Activated CD8-positive, alpha-beta memory T cell treated with anti-CD3 and anti-CD28 coated beads for 4 hours (primary cell): ENCODE results near the gene TMEM217.
"Not testable (repeated sequence)": the region's sequence is repeated elsewhere in the genome, so short reads cannot be mapped to it uniquely, and the experiment has no call there.

Experiments used
- DNase-seq, 2 donors: peaks; one replicate each; pipeline ENCODE4 v3.0.0-alpha.2; 2020; ENCODE audit warnings: low read depth in 2 of 2

The TMEM217 gene

GRCh38 chr6:37257634-37258404 is at the start of gene TMEM217, which contains the start of gene TBC1D22B:
TSS of gene TMEM217 (minus strand) at chr6:37258144. CDS start at chr6:37219030, 39,114 bp downstream.
TSS of gene TBC1D22B (plus strand) at chr6:37257772. CDS start at chr6:37257918, 146 bp downstream.
- peak; percentile 89 to 92 for DNase-seq

DNA sequence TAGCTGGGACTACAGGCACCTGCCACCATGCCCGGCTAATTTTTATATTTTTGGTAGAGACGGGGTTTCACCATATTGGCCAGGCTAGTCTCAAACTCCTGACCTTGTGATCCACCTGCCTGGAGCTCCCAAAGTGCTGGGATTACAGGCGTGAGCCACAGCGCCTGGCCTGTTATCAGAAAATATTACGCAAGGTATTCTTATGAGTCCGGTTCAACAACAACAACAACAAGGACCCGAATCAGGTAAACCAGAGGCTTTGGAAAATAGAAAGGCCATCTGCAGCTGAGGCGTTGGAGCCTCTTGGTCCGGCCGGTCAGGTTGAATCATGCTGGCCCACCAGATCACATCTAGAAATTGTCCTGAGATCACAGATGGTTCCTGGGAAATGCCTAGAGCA is 49.5 kb upstream of the TMEM217 start:
- not testable (repeated sequence) for DNase-seq

GRCh38 chr6:37306624-37307222 is 48.8 kb upstream of the TMEM217 start:
- DNase-seq: no peak

GRCh38 chr6:37305841-37306425 is 48.0 kb upstream of the TMEM217 start:
- no peak for DNase-seq

DNA sequence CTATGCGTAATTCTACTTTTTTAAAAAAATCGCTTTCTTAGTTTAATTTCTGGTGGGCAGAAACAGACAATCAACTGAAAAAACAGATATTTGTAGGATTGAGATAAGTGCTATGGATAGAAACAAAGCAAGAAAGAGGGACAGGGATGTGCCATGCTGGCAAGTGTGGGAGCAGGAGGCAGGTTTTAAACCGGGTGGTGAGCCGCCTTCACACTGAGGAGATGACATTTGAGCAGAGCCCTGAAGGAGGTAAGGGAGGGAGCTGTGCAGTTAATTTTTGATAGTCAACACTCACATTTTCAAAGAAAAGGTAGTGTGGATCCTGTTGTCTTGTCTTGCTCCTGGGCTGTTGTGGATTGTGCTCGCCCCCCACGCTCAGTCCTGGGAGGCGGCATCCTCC is 46.8 kb upstream of the TMEM217 start:
- no peak for DNase-seq

GRCh38 chr6:37303891-37304503 is 46.1 kb upstream of the TMEM217 start:
- DNase-seq: no peak

DNA sequence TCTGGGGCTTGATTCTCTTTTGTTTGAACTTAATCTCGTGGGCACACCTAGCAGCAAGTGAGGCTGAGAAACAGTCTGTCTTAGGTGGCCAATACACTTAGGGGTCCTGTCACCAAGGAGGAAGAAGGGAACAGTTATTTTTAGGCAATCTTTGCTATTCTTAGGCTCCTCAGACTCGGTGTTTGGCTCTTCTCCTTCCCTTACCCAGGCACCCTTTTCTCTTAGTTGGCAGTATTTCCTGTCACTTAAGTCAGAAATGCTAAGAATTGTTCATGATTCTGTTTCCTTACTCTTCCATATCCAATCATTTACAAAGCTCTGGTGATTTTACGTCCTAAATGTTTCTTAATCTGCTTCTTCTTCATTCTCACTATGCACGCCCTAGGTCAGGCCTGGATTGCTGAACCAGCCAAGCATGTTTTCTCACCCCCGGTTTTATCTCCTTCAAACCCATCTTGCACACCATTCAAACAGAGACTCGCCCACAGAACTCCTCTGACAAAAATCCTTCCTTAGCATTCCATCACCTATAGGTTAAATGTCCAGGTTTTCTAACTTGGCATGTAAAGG is 45.2 kb upstream of the TMEM217 start:
- no peak for DNase-seq

GRCh38 chr6:37302086-37302686 is 44.2 kb upstream of the TMEM217 start:
- no peak for DNase-seq

DNA sequence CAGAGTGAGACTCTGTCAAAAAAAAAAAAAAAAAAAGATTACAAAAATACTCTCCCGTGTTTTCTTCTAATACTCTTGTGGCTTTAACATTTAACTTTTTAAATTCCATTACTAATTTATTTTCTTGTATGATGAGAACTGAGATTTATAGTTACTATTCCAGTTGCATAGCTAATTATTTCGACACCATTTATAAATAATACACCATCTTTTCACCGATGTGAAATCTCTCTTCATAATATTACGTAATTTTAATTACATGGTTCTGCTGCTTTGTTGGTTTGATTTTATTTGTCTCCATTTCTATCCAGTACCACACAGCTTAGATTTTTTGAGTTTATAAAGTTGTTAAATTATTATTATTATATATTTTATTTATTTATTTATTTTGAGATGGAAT is 42.0 kb upstream of the TMEM217 start:
- no peak for DNase-seq

GRCh38 chr6:37298958-37299357 is 41.0 kb upstream of the TMEM217 start:
- DNase-seq: no peak

- DNase-seq: not testable (repeated sequence)
Observed at GRCh38 chr6:37297637-37298036, 39.7 kb upstream of the TMEM217 start.

- DNase-seq: no peak
Observed at GRCh38 chr6:37293426-37293825, 35.5 kb upstream of the TMEM217 start.

DNA sequence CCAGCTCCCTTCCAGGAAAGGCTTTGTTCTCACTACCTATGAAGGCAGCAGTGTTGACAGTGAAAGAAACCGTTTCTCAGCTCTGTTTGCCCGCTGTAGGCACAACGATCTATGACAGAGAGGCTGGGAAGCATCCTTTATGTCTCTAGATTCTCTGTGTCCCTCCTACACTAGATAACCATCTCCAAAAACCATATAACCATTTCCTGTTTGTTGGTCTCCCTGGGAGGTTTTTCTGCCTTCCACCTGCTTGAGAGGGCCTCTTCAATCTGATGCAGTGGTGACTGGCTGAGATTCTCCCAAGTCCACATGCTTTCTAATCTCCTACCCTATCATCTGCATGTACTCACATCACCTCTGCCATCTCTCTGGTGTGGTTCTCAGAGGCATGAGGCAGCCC is 32.0 kb upstream of the TMEM217 start:
- no peak for DNase-seq

DNA sequence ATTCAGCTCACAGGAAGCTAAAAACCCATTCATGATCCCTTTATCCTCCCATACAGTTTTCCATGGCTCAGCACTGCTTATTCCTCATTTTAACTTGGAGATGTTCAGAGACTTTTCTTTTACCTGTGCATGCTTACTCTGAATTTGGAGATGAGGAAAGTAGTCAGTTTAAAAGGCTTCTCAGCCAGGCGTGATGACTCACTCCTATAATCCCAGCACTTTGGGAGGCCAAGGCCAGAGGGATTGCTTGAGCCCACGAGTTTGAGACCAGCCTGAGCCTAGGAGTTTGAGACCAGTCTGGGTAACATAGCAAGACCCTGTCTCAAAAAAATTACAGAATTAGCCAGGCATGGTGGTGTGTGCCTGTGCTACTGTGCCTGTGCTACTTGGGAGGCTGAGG is 30.3 kb upstream of the TMEM217 start:
- DNase-seq: no peak

DNA sequence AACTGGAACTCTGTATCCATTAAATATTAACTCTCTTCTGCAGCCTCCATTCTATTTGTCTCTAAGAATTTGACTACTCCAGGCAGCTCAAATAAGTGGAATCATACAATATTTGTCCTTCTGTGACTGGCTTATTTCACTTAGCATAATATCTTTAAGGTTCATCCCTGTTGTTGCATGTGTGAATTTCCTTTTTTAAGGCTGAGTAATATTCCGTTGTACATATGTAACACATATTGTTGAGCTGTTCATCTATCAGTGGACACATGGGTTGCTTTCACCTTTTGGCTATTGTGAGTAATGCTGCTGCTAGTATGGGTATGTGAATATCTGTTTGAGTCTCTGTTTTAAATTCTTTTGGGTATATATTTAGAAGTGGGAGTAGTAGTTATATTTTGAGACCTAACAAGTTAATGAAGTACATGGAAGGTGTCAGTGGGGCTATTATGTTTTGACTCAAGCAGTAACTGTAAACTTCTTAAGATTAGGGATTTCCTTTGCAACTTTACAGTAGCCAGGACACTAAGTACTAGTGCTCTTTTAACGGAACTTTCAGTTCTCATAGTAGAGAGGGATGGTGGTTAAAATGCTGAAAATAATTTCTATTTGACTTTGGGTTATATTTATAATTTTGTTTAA is 29.7 kb upstream of the TMEM217 start:
- no peak for DNase-seq

DNA sequence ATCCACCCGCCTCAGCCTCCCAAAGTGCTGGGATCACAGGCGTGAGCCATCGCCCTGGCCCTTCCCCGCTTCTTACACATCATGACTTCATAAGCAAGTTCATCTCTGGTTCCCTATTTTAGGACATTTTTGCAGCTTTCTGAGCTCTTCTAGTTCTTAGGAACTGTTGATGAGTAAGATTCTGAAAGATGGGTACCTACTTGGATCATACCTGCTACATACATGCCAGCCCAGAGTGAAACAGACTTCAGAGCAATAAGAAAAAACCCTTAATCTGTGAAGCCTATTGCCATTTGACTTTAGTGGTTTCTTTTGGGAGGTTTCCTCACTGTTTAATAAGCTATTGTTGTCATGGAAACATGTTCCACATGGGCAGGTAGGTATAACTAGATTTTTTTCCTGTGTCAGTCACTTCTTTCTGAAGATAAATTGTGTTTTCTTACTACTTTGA is 27.9 kb upstream of the TMEM217 start:
- no peak for DNase-seq

DNA sequence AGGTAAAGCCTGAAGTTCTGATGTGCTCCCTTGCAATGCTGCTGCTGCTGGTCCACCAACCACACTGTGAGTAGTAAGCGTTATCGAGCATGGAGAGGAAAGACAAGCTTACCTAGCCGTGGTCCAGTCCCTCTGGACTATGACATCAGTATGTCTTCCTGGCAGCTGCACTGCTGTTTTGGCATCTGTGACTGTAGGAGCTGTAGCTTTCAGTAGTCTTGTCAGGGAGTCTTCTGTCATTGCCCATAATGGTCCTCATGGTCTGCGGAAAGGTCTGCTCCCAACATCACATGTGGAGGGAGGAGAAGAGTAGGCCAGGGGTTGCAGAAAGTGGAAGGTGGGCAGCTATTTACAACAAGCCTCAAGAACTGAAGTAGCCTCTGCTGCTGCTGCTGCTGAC is 26.8 kb upstream of the TMEM217 start:
- DNase-seq: no peak

- no peak for DNase-seq
Observed at GRCh38 chr6:37283671-37284151, 25.8 kb upstream of the TMEM217 start.

DNA sequence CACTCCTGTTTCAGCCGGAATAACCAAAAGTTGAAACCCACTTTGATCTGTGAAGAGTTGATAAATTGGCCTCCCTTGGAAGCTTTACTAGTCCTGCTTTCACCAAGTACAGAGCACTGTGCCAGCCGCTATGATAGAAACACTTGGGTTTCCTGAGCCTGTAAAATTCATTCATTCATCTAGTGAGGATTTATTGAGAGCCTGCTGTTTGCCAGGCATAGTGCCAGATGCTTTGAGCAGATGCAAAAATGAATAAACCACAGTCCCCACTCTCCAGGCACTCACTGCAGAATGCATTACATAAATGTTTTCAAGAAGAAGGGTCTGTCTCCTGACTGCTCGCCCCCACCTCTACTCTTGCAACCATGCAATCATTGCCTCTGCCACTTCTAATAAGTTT is 25.3 kb upstream of the TMEM217 start:
- DNase-seq: no peak

DNA sequence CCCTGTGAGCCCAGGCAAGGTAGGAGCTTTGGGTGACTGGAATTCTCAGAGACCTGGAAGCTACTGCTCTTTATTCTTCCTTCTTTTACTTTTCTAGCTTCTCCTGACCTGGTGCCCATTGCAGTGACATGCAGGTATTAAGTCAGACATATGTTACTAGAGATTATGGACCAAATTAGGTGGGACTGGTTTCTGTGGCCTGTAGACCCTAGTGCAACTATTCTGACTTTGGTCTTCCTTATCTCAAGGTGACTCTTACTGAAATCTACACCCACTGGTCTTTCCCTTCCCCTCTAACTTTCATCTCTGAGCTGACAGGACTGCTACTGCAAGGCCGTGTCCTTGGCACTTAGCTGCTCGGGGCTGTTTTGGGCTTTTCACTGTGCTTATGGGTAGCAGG is 24.4 kb upstream of the TMEM217 start:
- DNase-seq: no peak
